Neural cell (in vitro differentiated cells): Measurements from ENCODE around the gene SEMA7A. TPM values are rescaled to one million over a fixed set of nuclear protein-coding genes. Genes with fewer than 3 reads are reported as not detected.

Source experiments
- H2AFZ ChIP-seq: fragments of 200-600, 300-800 bp; sonication (generic), shearing (Covaris generic); 2 replicates; pipeline ENCODE4 v1.6.0; 2014; ENCODE audit warnings: low read depth, mild to moderate bottlenecking, antibody characterized with exemption, low read length, moderate library complexity
- H3F3A ChIP-seq: fragments of 200-600 bp; shearing (Covaris generic); 2 replicates; pipeline ENCODE4 v1.6.1; 2016; ENCODE audit warnings: mild to moderate bottlenecking, moderate library complexity, mixed read lengths, antibody characterized with exemption, low read length; ENCODE audit not compliant: insufficient read depth, poor library complexity, severe bottlenecking
- H3K27ac ChIP-seq: fragments of 200-600, 300-800 bp; sonication (generic), shearing (Covaris generic); 2 replicates; pipeline ENCODE4 v1.5.1; 2014; ENCODE audit warnings: mild to moderate bottlenecking, low read length, moderate library complexity
- H3K27me3 ChIP-seq: fragments of 300-800, 200-600 bp; sonication (generic), shearing (Covaris generic); 2 replicates; pipeline ENCODE4 v1.6.0; 2014; ENCODE audit warnings: mild to moderate bottlenecking, low read depth, low read length, moderate library complexity; ENCODE audit not compliant: insufficient read depth
- H3K36me3 ChIP-seq: fragments of 300-800, 200-600 bp; sonication (generic), shearing (Covaris generic); 2 replicates; pipeline ENCODE4 v1.5.1; 2014; ENCODE audit warnings: mild to moderate bottlenecking, antibody characterized with exemption, low read length, moderate library complexity; ENCODE audit not compliant: insufficient read depth
- H3K4me2 ChIP-seq: fragments of 300-800, 200-600 bp; sonication (generic), shearing (Covaris generic); 2 replicates; pipeline ENCODE4 v1.6.0; 2014; ENCODE audit warnings: mild to moderate bottlenecking, low read length
- H3K4me3 ChIP-seq: fragments of 300-800, 200-600 bp; sonication (generic), shearing (Covaris generic); 2 replicates; pipeline ENCODE4 v1.5.1; 2014; ENCODE audit warnings: mild to moderate bottlenecking, low read length, moderate library complexity
- H3K79me2 ChIP-seq: fragments of 200-600 bp; shearing (Covaris generic); replicated peaks from 2 replicates; pipeline ENCODE4 v1.6.0; 2014; ENCODE audit warnings: mild to moderate bottlenecking, low read length, moderate library complexity; ENCODE audit not compliant: insufficient read depth
- H3K9ac ChIP-seq: fragments of 300-800, 200-600 bp; sonication (generic), shearing (Covaris generic); 2 replicates; pipeline ENCODE4 v1.6.1; 2016; ENCODE audit warnings: mild to moderate bottlenecking, low read length, mixed read lengths
- H3K9me2 ChIP-seq: fragments of 200-600 bp; shearing (Covaris generic); 2 replicates; pipeline ENCODE4 v1.6.1; 2016; ENCODE audit warnings: mild to moderate bottlenecking, low read length, mixed read lengths; ENCODE audit not compliant: insufficient read depth
- H3K9me3 ChIP-seq: fragments of 200-600, 300-800 bp; sonication (generic), shearing (Covaris generic); 2 replicates; pipeline ENCODE4 v1.6.1; 2016; ENCODE audit warnings: mild to moderate bottlenecking, mixed run types, low read length, moderate library complexity, mixed read lengths
- H4K20me1 ChIP-seq: fragments of 200-600 bp; shearing (Covaris generic); 2 replicates; pipeline ENCODE4 v1.6.1; 2016; ENCODE audit warnings: mild to moderate bottlenecking, mixed run types; ENCODE audit not compliant: insufficient read depth
- CTCF ChIP-seq: fragments of 450-650 bp; IDR thresholded peaks from 2 replicates; pipeline ENCODE4 v1.5.1; 2014; ENCODE audit warnings: antibody characterized with exemption, mild to moderate bottlenecking, moderate library complexity; ENCODE audit not compliant: poor library complexity, severe bottlenecking
- EP300 ChIP-seq: fragments of 450-650 bp; conservative IDR thresholded peaks from 2 replicates; pipeline ENCODE4 v1.6.1; 2014; ENCODE audit warnings: antibody characterized with exemption, mild to moderate bottlenecking, moderate library complexity; ENCODE audit not compliant: poor library complexity, severe bottlenecking
- EZH2 ChIP-seq: fragments of 200-600, 300-800 bp; shearing (Covaris generic), sonication (generic); IDR thresholded peaks from 2 replicates; pipeline ENCODE4 v1.6.1; 2014; ENCODE audit warnings: antibody characterized with exemption, low read length, borderline replicate concordance, mild to moderate bottlenecking; ENCODE audit not compliant: insufficient read depth, poor library complexity, severe bottlenecking
- MXI1 ChIP-seq: fragments of 450-650 bp; conservative IDR thresholded peaks from 2 replicates; pipeline ENCODE4 v1.6.1; 2014; ENCODE audit warnings: antibody characterized with exemption, mild to moderate bottlenecking; ENCODE audit not compliant: poor library complexity, severe bottlenecking
- POLR2AphosphoS5 ChIP-seq: IDR thresholded peaks from 2 replicates; pipeline ENCODE4 v1.6.1; 2012
- RAD21 ChIP-seq: fragments of 450-650 bp; conservative IDR thresholded peaks from 2 replicates; pipeline ENCODE4 v1.6.1; 2014; ENCODE audit warnings: antibody characterized with exemption, mild to moderate bottlenecking, moderate library complexity
- REST ChIP-seq: IDR thresholded peaks from 2 replicates; pipeline ENCODE4 v1.6.1; 2012; ENCODE audit warnings: borderline replicate concordance
- SMC3 ChIP-seq: fragments of 450-650 bp; conservative IDR thresholded peaks from 2 replicates; pipeline ENCODE4 v1.6.1; 2014; ENCODE audit warnings: antibody characterized with exemption, mild to moderate bottlenecking, moderate library complexity; ENCODE audit not compliant: poor library complexity
- TAF1 ChIP-seq: IDR thresholded peaks from 2 replicates; pipeline ENCODE4 v1.6.1; 2012; ENCODE audit warnings: low read depth
- polyA plus RNA-seq: library from polyadenylated mRNA; depleted of rRNA; stranded (reverse); fragments of >200 nt; gene quantifications from 2 replicates; pipeline ENCODE4 v1.2.3, GENCODE V29; 2014

Gene SEMA7A
- polyA plus RNA-seq, 1 donor from 2014 or later = 28.8 TPM

DNA sequence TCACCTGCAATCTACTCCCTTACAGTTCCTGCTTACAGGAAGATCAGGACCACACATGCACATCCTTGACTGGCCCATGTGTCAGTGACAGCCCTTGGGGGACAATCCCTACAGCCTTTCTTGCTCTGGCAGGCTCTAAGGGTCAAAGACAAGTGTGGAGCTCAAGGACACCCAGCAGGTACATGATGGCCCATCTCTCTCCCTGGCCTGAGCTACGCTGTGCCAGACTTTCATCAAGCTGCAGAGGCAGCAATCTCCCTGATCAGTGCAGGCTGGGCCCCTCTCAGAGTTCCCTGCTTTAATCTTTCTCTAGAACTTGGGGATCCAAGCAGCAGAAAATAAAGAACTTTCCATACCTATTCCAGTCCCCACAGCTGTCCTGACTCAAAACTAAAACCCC lies 2.6 kb downstream of the SEMA7A start:
- Histone ChIP-seq H4K20me1 (no peaks in the 10 kb centered on the region), H3K9me3 (no peaks in the 10 kb centered on the region), H3K4me2 (no peak overlapping the region), H3K79me2 (peaks cover 24% of the 10 kb centered on the region), H3K27ac (no peak overlapping the region), H3K4me3 (peak overlapping the region; percentile 94), H3F3A (no peaks in the 10 kb centered on the region), H3K9ac (no peak overlapping the region), H3K9me2 (no peaks in the 10 kb centered on the region), H3K27me3 (no peaks in the 10 kb centered on the region), H2AFZ (no peak overlapping the region), H3K36me3 (no peaks in the 10 kb centered on the region)
- TF ChIP-seq TAF1 (no peak), POLR2AphosphoS5 (no peak), EP300 (no peak), MXI1 (no peak), SMC3 (no peak), RAD21 (no peak), REST (no peak), CTCF (no peak), EZH2 (no peak)

GRCh38 chr15:74430510-74430951 lies 3.2 kb downstream of the SEMA7A start:
- no peak overlapping the region for H2AFZ ChIP-seq
- H3K9me3 ChIP-seq = no peaks in the 10 kb centered on the region
- H4K20me1 ChIP-seq = no peaks in the 10 kb centered on the region
- no peak for TF ChIP-seq REST
- no peak for TF ChIP-seq CTCF
- TF ChIP-seq POLR2AphosphoS5 = no peak
- TF ChIP-seq MXI1 = no peak
- TF ChIP-seq EP300 = no peak
- H3K27ac ChIP-seq = no peak overlapping the region
- H3K36me3 ChIP-seq = no peaks in the 10 kb centered on the region
- no peaks in the 10 kb centered on the region for H3K27me3 ChIP-seq
- no peak overlapping the region for H3K4me2 ChIP-seq
- no peaks in the 10 kb centered on the region for H3F3A ChIP-seq
- H3K9me2 ChIP-seq = no peaks in the 10 kb centered on the region
- no peak overlapping the region for H3K4me3 ChIP-seq
- peaks cover 24% of the 10 kb centered on the region for H3K79me2 ChIP-seq
- no peak overlapping the region for H3K9ac ChIP-seq
